ENCODE results near the gene DPEP2.
"Not testable (repeated sequence)": the region's sequence is repeated elsewhere in the genome, so short reads cannot be mapped to it uniquely, and the experiment has no call there.

The DPEP2 gene

DNA sequence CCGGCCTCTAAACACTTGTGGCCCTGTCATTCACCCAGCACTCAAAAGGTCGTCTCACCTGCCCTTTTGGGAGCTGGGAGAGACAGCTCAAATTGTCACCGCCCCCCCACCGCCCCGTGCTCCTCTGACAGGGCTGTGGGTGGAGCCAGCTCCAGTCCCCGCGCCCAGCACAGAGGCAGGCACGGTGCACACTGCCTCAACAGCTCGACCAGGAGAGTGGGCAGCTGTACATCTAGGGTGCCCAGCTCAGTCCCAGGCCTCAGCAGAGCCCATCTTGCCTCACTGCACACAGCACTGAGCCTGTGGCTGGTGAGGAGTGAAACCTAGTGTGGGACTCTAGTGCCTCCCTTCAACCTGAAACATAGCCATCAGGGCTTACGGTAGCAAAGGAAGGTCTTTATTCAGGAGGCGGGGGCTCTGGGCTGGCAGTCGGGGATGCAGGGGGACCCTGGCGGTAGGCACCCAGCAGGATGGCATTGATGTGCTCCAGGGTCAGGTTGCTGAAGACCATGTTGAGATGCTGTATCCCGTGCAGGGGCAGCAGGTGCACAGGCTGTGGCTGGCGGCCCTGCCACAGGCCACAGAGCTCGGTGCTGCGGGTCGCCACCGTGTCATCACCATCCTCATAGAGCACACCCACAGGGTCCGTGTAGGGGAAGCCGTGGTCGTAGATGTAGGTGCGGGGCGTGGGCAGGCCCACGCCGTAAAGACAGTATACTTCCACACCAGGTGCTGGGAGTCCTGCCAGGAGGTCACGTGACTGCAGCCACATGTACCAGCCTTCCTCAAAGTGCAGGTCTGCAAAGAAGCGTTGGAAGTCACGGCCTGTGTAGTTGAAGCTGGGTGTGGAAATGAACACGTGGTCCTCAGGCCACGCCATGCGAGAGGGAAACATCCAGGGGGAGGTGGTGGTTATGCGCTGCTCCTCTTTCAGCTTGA lies 59.5 kb downstream of the DPEP2 start:
- TF ChIP-seq, protein P1, sequence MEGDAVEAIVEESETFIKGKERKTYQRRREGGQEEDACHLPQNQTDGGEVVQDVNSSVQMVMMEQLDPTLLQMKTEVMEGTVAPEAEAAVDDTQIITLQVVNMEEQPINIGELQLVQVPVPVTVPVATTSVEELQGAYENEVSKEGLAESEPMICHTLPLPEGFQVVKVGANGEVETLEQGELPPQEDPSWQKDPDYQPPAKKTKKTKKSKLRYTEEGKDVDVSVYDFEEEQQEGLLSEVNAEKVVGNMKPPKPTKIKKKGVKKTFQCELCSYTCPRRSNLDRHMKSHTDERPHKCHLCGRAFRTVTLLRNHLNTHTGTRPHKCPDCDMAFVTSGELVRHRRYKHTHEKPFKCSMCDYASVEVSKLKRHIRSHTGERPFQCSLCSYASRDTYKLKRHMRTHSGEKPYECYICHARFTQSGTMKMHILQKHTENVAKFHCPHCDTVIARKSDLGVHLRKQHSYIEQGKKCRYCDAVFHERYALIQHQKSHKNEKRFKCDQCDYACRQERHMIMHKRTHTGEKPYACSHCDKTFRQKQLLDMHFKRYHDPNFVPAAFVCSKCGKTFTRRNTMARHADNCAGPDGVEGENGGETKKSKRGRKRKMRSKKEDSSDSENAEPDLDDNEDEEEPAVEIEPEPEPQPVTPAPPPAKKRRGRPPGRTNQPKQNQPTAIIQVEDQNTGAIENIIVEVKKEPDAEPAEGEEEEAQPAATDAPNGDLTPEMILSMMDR (IDR thresholded peaks at IDR 0.05; ENCODE audit: low read depth, low read length) = no peak
- no peak overlapping the region for H3K4me3 ChIP-seq (ENCODE audit: low read depth, low read length)

DNA sequence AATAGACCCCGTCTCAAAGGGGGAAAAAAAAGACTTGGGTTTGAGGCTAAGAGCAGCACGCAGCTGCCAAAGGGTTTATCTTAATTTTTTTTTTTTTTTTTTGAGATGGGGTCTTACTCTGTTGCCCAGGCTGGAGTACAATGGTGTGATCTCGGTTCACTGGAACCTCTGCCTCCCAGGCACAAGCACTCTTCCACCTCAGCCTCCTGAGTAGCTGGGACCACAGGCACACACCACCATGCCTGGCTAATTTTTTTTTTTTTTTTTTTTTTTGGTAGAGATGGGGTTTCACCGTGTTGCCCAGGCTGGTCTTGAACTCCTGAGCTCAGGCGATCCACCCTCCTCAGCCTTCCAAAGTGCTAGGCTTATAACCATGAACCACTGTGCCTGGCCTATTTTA lies 61.6 kb downstream of the DPEP2 start:
- H3K4me3 ChIP-seq (ENCODE audit: low read depth, low read length) = not testable (repeated sequence)
